Adipocyte (in vitro differentiated cells): ENCODE data around the gene ARHGEF19.
"Not testable (repeated sequence)": the region's sequence is repeated elsewhere in the genome, so short reads cannot be mapped to it uniquely, and the experiment has no call there.

ENCODE experiments used
- DNase-seq: peaks from one replicate; pipeline ENCODE4 v3.0.0-alpha.2; 2015; ENCODE audit warnings: low read depth
- H3K27me3 ChIP-seq: replicated peaks from 2 replicates; pipeline ENCODE4 v1.7.0; 2013; ENCODE audit warnings: mild to moderate bottlenecking, low read length, moderate library complexity; ENCODE audit not compliant: control insufficient read depth, insufficient read depth
- H3K36me3 ChIP-seq: 2 replicates; pipeline ENCODE4 v1.7.0; 2013; ENCODE audit warnings: low read length, mild to moderate bottlenecking, moderate library complexity; ENCODE audit not compliant: control insufficient read depth, insufficient read depth, severe bottlenecking
- H3K4me1 ChIP-seq: 2 replicates; pipeline ENCODE4 v1.7.0; 2013; ENCODE audit warnings: mild to moderate bottlenecking, low read length, moderate library complexity; ENCODE audit not compliant: control insufficient read depth, insufficient read depth
- H3K4me3 ChIP-seq: 2 replicates; pipeline ENCODE4 v1.7.0; 2013; ENCODE audit warnings: mild to moderate bottlenecking, low read length, moderate library complexity
- H3K9ac ChIP-seq: 2 replicates; pipeline ENCODE4 v1.7.0; 2013; ENCODE audit warnings: mild to moderate bottlenecking, low read length, moderate library complexity
- H3K9me3 ChIP-seq: 2 replicates; pipeline ENCODE4 v1.7.0; 2013; ENCODE audit warnings: mild to moderate bottlenecking, low read length, moderate library complexity; ENCODE audit not compliant: control insufficient read depth

ARHGEF19 gene

DNA sequence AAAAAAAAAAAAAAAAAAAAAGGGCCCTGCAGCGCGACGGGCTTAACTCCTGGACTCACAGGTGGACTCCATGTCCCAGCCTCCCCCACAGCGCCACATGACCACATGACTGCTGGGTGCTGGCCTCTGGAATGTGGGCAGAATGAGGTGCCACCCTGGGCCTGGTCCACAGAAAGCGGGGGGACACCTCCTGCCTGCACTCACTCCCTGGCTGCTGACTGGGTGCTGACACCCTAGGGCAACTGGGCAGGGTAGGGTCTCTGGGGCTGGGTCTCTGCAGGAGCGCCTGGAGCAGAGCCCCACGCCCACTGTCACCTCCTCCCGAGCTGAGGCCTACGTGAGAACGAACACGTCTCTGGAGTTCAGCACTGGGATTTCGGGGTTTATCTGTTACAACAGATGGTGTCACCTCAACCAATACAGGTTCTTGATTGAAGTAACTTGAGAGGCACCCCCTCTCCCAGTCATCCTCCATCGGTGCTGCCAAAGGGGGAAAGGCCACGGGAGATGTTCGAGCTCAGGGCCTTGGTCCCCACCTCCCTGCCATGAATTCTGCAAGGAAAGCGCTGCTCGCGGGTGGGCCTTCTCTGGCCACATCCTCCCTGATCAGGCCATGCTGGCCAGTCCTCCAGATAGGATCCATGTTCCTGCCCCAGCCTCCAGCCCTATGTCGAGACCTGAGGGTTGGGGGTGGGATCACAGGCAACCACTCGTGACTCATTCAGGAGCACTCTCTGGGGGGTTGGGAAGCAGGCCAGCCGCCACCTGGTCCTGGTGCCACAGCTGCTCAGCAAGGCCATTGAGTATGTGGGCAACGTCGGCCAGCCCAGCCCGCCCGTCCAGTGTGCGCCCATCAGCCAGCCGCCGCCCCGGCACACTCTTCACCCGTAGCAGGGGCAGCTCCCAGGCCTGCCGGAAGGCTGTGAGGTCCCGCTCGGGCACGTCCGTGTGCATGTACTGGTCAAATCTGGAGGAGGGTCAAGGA lies 19.2 kb upstream of the ARHGEF19 start:
- H3K9ac ChIP-seq, result no peak overlapping the region
- no peak for DNase-seq

DNA sequence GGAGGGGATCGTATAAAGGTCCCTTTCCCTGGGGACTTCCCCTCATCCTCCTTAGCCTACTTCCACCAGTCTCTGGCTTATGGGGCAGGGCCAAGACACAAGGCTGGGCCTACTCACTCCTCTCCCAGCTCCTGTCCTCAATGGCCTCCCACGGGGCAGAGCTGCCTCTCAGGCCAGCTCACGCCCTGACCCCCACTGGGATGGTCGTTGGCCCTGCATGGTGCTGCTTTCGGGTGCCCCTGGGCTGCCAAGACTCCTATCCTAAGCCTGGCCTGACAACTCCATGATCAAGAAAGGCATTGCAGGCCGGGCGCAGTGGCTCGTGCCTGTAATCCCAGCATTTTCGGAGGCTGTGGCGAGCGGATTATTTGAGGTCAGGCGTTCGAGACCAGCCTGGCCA lies 18.3 kb upstream of the ARHGEF19 start:
- Histone ChIP-seq H3K4me3 (no peak overlapping the region), H3K4me1 (no peaks in the 10 kb centered on the region), H3K9ac (no peak overlapping the region), H3K36me3 (no peaks in the 10 kb centered on the region), H3K27me3 (peaks cover 21% of the 10 kb centered on the region), H3K9me3 (no peaks in the 10 kb centered on the region)
- no peak for DNase-seq

More for the DNA sequence above, 19.2 kb upstream of the ARHGEF19 start:
- H3K4me3 ChIP-seq, result no peak overlapping the region
- peaks cover 13% of the 10 kb centered on the region for H3K27me3 ChIP-seq
- H3K4me1 ChIP-seq, result peaks cover 6% of the 10 kb centered on the region
- no peaks in the 10 kb centered on the region for H3K9me3 ChIP-seq
- no peaks in the 10 kb centered on the region for H3K36me3 ChIP-seq

DNA sequence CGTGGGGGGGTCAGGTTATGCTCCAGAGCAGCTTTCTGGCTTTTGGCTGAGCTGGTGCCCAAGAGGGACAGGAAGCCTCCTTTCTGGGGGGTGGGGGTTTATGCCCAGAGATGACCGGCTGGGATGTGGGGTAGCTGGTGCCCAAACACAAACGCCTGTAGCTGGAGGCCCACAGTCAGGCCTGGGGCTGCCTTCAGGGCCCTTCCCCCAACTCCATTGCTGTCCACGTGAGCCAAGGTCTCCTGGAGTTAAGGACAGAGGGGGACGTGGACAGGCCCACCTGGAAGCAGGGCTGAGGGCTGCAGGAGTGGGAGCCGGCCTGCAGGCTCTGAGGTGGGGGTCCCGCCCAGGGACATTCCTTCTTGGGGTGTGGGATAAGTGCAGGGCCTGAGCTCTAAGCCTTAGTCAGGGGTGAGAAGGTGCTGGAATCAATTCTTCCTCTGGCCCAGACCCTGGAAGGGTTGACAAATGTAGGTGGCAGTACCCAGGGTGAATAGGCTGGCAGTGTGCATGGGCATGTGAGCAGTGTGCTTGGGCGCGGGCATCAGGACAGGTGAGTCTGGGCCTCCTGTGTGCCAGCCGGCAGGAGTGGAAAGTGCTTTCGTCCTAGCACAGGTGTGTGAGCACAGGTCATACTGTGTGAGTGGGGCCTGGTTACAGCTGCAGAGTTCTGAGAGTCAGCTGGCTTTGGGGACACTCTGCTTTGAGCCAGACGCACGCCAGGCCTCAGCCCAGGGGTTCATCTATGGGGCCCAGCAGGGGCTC lies 17.7 kb upstream of the ARHGEF19 start:
- H3K36me3 ChIP-seq, result no peaks in the 10 kb centered on the region
- no peaks in the 10 kb centered on the region for H3K4me1 ChIP-seq
- no peaks in the 10 kb centered on the region for H3K9me3 ChIP-seq
- no peak overlapping the region for H3K4me3 ChIP-seq
- peaks cover 21% of the 10 kb centered on the region for H3K27me3 ChIP-seq
- H3K9ac ChIP-seq, result no peak overlapping the region
- DNase-seq, result no peak

DNA sequence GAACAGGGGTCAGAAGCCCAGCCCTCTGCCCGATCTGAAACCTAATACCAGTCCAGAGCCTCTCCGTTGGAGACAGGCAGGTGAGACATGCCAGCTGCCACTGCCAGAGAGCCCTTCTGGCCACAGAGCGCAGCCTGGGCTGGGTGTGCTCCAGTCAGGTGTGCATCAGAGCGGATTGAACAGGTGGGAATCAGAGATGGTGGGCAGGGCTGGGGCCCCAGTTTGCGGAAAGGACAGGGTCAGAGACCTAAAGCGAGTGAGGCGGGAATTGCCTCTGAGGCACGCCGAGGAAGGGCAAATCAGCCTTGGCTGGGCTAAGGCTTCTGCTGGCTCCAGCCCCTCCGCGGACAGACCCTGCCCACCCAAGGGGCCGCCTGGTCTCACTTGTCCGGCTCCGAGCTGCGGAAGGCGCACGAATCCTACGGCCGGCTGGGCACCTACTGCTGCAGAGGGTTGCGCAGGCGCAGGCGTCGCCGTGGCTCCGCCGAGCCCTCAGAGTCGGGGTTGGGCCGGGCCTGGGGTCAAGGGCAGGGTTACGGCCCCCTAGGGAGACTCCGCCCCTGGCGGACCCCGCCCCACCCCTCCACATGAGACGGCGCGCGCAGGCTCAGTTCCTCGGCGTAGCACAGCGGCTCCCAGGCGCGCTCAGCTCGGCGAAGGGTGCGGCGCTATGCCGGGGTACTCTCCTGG lies 14.2 kb upstream of the ARHGEF19 start:
- H3K9me3 ChIP-seq, result no peaks in the 10 kb centered on the region
- no peak for DNase-seq
- H3K36me3 ChIP-seq, result no peaks in the 10 kb centered on the region
- H3K4me1 ChIP-seq, result no peaks in the 10 kb centered on the region
- H3K9ac ChIP-seq, result no peak overlapping the region
- H3K4me3 ChIP-seq, result peak overlapping the region; percentile 52
- peaks cover 22% of the 10 kb centered on the region for H3K27me3 ChIP-seq

DNA sequence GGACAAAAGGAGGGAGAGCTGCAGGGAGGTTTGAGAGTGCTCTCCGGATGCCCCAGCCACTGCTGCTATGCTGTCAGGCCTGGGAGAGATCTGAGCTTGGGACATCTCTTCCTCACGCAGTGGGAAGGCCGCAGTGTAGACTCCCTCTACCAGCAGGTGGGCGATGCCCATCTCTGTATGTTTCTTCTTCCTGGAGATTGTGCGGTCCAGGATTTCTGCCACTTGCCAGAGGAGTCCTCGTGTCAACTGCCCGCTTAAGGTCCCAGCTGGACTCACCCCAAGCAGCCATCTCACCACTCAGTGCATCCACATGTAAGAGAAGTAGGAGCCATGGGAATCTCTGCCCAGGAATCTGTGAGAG lies 13.7 kb upstream of the ARHGEF19 start:
- DNase-seq, result no peak
- Histone ChIP-seq H3K36me3 (no peaks in the 10 kb centered on the region), H3K4me3 (no peak overlapping the region), H3K4me1 (no peaks in the 10 kb centered on the region), H3K9me3 (no peaks in the 10 kb centered on the region), H3K9ac (no peak overlapping the region), H3K27me3 (peaks cover 27% of the 10 kb centered on the region)

DNA sequence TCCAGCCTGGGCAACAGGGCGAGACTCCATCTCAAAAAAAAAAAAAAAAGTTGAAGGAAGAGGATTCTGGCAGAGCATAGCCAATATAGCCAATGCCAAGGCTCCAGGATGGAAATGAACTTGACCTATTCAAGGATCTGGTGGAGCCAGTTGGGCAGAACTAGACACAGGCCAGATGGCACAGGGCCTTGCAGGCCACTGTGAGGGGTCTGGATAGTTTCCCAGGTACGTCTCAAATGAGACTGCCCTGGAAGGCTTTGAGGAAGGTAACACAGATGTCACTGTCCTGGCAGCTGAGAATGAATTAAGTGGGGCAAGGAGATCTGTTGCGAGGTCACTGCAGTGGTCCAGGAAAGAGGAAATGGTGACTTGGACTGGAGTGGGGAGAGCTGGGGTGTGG lies 12.0 kb upstream of the ARHGEF19 start:
- H3K4me1 ChIP-seq, result no peaks in the 10 kb centered on the region
- H3K36me3 ChIP-seq, result no peaks in the 10 kb centered on the region
- H3K9ac ChIP-seq, result no peak overlapping the region
- DNase-seq, result no peak
- peaks cover 27% of the 10 kb centered on the region for H3K27me3 ChIP-seq
- no peak overlapping the region for H3K4me3 ChIP-seq
- H3K9me3 ChIP-seq, result no peaks in the 10 kb centered on the region

DNA sequence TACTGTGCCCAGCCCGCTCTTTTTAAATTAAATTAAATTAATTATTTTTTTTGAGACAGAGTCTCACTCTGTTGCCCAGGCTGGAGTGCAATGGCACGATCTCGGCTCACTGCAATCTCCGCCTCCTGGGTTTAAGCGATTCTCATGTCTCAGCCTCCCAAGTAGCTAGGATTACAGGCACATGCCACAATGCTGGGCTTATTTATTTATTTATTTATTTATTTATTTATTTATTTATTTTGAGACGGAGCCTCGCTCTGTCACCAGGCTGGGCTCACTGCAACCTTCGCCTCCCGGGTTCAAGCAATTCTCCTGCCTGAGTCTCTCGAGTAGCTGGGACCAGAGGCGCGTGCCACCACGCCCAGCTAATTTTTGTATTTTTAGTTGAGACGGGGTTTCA lies 10.3 kb upstream of the ARHGEF19 start:
- H3K4me3 ChIP-seq, H3K4me1 ChIP-seq, H3K36me3 ChIP-seq, H3K9ac ChIP-seq, DNase-seq, H3K9me3 ChIP-seq: not testable (repeated sequence)
- peaks cover 19% of the 10 kb centered on the region for H3K27me3 ChIP-seq

DNA sequence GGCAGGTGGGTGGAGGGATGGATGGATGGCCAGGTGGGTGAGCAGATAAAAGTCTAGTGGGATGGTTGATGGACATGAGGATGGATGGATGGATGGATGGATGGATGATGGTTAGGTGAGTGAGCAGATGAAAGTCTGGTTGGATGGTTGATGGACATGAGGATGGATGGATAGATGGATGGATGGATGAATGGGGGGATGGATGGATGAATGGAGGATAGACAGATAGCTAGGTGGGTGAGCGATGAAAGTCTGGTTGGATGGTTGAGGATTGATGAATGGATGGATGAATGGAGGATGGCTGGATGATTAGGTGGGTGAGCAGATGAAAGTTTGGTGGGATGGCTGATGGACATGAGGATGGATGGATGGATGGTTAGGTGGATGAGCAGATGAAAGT lies 9.0 kb upstream of the ARHGEF19 start:
- H3K9ac ChIP-seq, result no peak overlapping the region
- no peaks in the 10 kb centered on the region for H3K36me3 ChIP-seq
- H3K4me1 ChIP-seq, result peaks cover 9% of the 10 kb centered on the region
- H3K4me3 ChIP-seq, result no peak overlapping the region
- H3K9me3 ChIP-seq, result no peaks in the 10 kb centered on the region
- no peak for DNase-seq
- H3K27me3 ChIP-seq, result peaks cover 13% of the 10 kb centered on the region

DNA sequence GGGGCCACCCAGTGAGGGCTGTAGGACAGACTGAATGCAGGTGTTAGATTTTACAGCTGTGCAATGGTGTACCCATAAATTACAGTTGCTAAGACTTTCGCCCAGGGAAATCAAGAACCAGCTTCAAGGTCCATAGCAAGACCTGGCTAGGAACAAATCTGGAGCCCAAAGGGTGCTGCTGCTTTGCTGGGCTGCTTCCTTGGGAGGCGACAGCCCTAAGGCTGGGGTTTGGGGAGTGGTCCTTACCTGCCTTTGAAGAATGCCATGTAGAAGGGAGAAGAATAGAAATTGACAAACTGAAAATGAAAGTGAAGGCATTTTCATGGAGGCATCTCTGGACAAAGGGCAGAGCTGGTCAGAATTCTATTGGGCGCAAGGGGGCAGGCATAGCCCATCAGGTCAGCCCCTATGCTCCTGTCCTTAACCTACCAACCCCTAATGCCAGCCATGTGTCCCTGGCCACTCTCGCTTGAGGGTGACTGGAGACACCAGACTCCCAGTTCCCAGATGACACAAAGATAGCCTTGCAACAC lies 7.6 kb upstream of the ARHGEF19 start:
- Histone ChIP-seq H3K27me3 (peaks cover 6% of the 10 kb centered on the region), H3K9ac (no peak overlapping the region), H3K9me3 (no peaks in the 10 kb centered on the region), H3K36me3 (no peaks in the 10 kb centered on the region), H3K4me3 (no peak overlapping the region), H3K4me1 (peaks cover 12% of the 10 kb centered on the region)
- DNase-seq, result no peak

DNA sequence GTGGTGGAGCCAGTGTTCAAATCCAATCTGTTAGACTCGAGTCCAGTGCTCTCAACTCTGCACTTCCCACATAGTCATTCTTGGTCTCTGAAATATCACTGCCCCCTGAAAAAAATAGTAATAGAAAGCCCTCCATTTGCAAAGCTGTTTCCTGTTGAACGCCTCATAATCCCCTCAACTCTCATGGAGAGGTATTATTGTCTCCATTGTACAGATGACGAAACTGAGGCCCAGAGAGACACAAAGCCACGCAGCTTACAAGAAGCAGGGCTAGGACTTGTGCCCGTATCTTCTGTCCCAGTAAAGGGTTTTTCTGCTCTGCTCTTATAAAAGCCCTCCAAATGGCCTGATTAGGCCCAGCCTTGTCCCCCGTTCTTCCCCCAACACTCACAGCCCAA lies 6.2 kb upstream of the ARHGEF19 start:
- Histone ChIP-seq H3K9me3 (no peaks in the 10 kb centered on the region), H3K4me1 (peaks cover 12% of the 10 kb centered on the region), H3K27me3 (peaks cover 6% of the 10 kb centered on the region), H3K9ac (no peak overlapping the region), H3K36me3 (no peaks in the 10 kb centered on the region), H3K4me3 (no peak overlapping the region)
- no peak for DNase-seq
